Tibial artery (tissue), 4 donors: Measurements from ENCODE around the gene INAFM2.

Experiments
- DNase-seq, 2 donors: peaks; one replicate each; pipeline ENCODE4 v3.0.0-alpha.2; 2019
- H3K27ac ChIP-seq, 2 donors: fragments of 200-600 bp; sonication (generic) in 1 of 2; 1 replicate in 1 of 2; 2 replicates in 1 of 2; pipeline ENCODE4 v1.5.1; 2018 to 2019; ENCODE audit warnings: mild to moderate bottlenecking in 1 of 2
- H3K27me3 ChIP-seq, 2 donors: fragments of 200-600 bp; sonication (generic) in 1 of 2; one replicate each; pipeline versions ENCODE4 v1.5.1 to v1.6.0; 2016 to 2019
- H3K36me3 ChIP-seq, 3 donors: fragments of 200-600 bp; sonication (generic) in 2 of 3; one replicate each; pipeline ENCODE4 v1.5.1; 2016 to 2019; ENCODE audit warnings: mild to moderate bottlenecking in 2 of 3
- H3K4me1 ChIP-seq, 4 donors: fragments of 200-600 bp; sonication (generic) in 2 of 4; 1 replicate in 3 of 4; 2 replicates in 1 of 4; pipeline ENCODE4 v1.5.1; 2016 to 2019
- H3K4me3 ChIP-seq, 2 donors: fragments of 200-600 bp; sonication (generic) in 1 of 2; 1 replicate in 1 of 2; 2 replicates in 1 of 2; pipeline ENCODE4 v1.5.1; 2018 to 2019; ENCODE audit warnings: mild to moderate bottlenecking in 2 of 2
- H3K9me3 ChIP-seq, 3 donors: fragments of 200-600 bp; sonication (generic) in 1 of 3; one replicate each; pipeline ENCODE4 v1.5.1; 2016 to 2019
- intact Hi-C: fragments of 100-400 bp; cut with DNase I; formaldehyde crosslinking; loops from one replicate; pipeline ENCODE4 v1.15.0; 2023; ENCODE audit warnings: low total_unique reads
- TF ChIP-seq, protein P1 (sequence below), 2 experiments: fragments of 200-600 bp in 1 of 2; fragments of 450-650 bp in 1 of 2; IDR thresholded peaks; one replicate each; pipeline ENCODE4 v1.5.1; 2017 to 2019; ENCODE audit warnings: antibody characterized with exemption in 2 of 2, mild to moderate bottlenecking in 1 of 2, moderate library complexity in 1 of 2

INAFM2 gene

DNA sequence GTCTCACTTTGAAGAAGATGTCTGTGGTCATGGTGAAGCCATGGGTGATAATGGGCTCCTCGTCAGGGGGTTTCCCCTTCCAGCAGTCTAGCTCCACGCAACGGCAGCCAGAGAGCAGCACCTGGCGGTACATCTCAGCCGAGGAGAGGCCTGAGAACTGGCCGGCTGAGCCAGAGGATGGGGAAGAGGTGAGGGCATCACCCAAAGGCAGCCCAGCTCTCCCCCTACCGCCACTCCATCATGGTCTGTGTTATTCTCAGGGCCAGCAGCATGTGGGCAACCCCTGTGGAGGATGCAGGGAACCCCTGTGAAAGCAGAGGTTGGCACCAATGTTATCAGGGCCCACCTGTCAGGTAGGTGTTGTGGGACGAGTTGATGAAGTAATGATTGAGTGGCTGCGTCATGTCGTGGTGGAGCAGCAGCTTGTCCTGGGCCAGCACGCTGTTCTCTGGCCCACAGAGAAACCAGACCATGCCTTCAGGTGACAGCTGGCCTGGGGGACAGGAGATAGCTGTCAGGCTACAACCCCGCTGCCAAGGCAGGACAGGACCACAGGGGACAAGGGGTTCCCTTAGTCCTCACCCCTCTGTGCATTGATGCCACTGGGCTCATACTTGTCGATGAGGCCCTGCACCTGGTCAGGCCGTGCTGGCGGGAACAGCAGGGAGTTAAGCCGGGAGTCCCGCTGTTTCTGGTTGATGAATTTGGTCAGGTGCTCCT is 25.1 kb upstream of the INAFM2 start:
- Histone ChIP-seq H3K27ac (no peak overlapping the region), H3K9me3 (peaks cover 0 to 13% (median 0%) of the 10 kb centered on the region in 3 donors), H3K27me3 (peaks cover 0 to 24% of the 10 kb centered on the region in 2 donors), H3K36me3 (no peaks in the 10 kb centered on the region), H3K4me3 (no peak overlapping the region), H3K4me1 (no peaks in the 10 kb centered on the region)
- intact Hi-C loops, result no loop called here
- TF ChIP-seq, protein P1, sequence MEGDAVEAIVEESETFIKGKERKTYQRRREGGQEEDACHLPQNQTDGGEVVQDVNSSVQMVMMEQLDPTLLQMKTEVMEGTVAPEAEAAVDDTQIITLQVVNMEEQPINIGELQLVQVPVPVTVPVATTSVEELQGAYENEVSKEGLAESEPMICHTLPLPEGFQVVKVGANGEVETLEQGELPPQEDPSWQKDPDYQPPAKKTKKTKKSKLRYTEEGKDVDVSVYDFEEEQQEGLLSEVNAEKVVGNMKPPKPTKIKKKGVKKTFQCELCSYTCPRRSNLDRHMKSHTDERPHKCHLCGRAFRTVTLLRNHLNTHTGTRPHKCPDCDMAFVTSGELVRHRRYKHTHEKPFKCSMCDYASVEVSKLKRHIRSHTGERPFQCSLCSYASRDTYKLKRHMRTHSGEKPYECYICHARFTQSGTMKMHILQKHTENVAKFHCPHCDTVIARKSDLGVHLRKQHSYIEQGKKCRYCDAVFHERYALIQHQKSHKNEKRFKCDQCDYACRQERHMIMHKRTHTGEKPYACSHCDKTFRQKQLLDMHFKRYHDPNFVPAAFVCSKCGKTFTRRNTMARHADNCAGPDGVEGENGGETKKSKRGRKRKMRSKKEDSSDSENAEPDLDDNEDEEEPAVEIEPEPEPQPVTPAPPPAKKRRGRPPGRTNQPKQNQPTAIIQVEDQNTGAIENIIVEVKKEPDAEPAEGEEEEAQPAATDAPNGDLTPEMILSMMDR (IDR thresholded peaks at IDR 0.05), result no peak
- DNase-seq, result no peak

DNA sequence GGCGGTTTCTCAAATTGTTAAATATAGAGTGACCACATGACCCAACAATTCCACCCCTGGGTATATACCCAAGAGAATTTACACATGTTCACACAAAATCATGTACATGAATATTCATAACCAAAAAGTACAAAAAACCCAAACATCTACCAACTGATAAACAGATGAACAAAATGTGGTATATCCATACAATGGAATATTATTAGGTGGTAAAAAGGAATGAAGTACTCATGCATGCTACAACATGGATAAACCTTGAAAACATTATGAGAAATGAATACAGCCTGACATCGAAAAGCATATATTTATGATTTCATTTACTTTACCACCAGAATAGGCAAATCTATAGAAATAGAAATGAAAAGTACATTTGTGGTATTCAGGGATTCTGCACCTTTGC is 23.1 kb upstream of the INAFM2 start:
- peaks cover 0 to 10% of the 10 kb centered on the region in 2 donors for H3K27me3 ChIP-seq
- peaks cover 0 to 13% (median 0%) of the 10 kb centered on the region in 3 donors for H3K9me3 ChIP-seq
- TF ChIP-seq, protein P1 (IDR thresholded peaks at IDR 0.05), result no peak
- no peaks in the 10 kb centered on the region for H3K4me1 ChIP-seq
- no peak for DNase-seq
- intact Hi-C loops, result no loop called here
- H3K36me3 ChIP-seq, result no peaks in the 10 kb centered on the region
- no peak overlapping the region for H3K4me3 ChIP-seq
- H3K27ac ChIP-seq, result no peak overlapping the region

DNA sequence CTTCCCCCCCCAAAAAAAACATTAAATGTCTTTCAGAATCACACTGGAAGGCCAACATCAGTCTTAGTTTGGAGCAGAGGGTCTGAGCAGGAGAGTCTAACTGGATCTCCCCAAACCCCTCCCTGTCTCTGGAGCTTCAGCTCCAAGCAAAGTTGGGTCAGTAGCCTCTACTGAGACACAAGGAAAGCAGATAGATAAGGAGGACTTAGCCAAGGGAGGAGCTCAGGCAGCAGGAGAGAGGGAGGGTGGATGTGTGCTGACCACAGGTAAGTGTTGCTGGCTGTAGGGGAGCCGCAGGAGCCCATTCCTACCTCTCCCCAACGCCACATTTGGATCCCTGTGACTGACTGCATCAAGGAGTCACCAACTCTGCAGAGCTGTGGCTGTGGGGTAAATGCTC is 22.7 kb upstream of the INAFM2 start:
- Histone ChIP-seq H3K36me3 (no peaks in the 10 kb centered on the region), H3K4me1 (no peaks in the 10 kb centered on the region), H3K9me3 (peaks cover 0 to 13% (median 0%) of the 10 kb centered on the region in 3 donors), H3K27me3 (peaks cover 0 to 12% of the 10 kb centered on the region in 2 donors), H3K4me3 (no peak overlapping the region), H3K27ac (no peak overlapping the region)
- DNase-seq, result no peak
- intact Hi-C loops, result no loop called here
- TF ChIP-seq, protein P1 (IDR thresholded peaks at IDR 0.05), result no peak

DNA sequence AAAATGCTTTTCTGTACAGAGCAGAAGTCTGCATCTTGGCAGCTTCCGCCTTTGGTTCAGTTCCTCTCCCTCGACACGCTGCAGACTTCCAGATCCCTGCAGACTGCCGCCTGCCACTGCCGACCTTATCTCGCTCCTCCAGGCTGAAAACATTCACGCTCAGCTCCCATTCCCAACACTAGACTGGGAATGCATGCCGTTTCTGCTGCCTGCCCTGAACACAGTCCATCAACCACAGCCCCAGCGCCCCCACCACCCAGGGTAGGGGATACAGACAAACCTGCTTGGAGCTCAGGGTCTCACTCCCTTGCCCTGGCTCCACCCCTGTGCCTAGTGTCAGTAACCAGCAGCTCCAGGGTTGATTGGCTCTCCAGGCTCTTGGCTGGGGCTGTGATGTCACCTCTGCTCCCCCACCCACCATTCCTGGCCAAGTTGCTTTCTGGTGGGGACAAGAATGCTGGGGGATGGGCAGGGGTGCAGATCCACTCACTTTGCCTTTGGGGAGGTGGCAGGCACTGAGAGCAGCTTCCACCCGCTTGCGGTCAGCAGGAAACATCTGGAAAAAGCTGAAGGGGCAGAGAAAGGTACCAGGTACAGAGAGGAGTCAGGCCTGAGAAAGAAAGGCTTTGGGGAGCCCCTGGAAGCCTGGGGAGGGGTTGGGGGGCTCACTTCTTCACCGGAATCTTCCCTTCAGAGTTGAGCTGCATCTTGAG is 21.9 kb upstream of the INAFM2 start:
- H3K9me3 ChIP-seq, result peaks cover 0 to 13% (median 0%) of the 10 kb centered on the region in 3 donors
- intact Hi-C loops, result no loop called here
- H3K27ac ChIP-seq, result no peak overlapping the region
- TF ChIP-seq, protein P1 (IDR thresholded peaks at IDR 0.05), result no peak
- no peak for DNase-seq
- no peak overlapping the region for H3K4me3 ChIP-seq
- no peaks in the 10 kb centered on the region for H3K4me1 ChIP-seq
- no peaks in the 10 kb centered on the region for H3K36me3 ChIP-seq
- H3K27me3 ChIP-seq, result peaks cover 0 to 8% of the 10 kb centered on the region in 2 donors

DNA sequence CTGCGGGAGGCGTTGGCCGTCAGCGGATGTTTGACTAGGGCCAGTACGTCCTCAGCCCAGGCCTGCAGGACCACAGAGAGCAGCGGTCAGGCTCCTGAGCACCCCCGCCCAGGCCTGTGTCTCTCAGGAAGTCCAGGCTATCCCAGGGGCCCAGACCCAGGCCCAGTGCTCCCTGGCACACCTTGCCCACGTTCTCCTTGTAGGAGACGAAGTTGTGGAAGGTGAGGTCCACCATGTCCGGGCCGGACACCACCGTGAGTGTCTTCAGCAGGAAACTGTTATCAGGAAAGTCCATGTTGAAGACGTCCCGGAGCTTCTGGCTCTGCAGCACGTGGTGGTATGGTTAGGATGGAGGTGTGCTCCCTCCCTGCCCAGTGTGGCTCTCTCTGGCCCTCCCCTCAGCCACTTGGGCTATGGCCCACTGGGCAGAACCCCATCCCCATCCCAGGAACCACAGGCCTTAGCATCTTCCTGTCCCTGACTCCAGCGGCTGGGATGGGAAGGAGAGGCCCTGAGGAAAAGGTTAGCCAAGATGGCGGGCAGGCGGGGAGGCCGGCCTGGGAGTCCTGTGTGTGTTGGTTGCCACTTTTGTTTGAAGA is 21.1 kb upstream of the INAFM2 start:
- peaks cover 0 to 12% of the 10 kb centered on the region in 2 donors for H3K27me3 ChIP-seq
- H3K4me3 ChIP-seq, result no peak overlapping the region
- no peaks in the 10 kb centered on the region for H3K36me3 ChIP-seq
- intact Hi-C loops, result no loop called here
- TF ChIP-seq, protein P1 (IDR thresholded peaks at IDR 0.05), result no peak
- no peaks in the 10 kb centered on the region for H3K4me1 ChIP-seq
- DNase-seq, result no peak
- peaks cover 0 to 13% (median 0%) of the 10 kb centered on the region in 3 donors for H3K9me3 ChIP-seq
- H3K27ac ChIP-seq, result no peak overlapping the region
